Measurements from ENCODE around the gene MAP4K2.

DNA sequence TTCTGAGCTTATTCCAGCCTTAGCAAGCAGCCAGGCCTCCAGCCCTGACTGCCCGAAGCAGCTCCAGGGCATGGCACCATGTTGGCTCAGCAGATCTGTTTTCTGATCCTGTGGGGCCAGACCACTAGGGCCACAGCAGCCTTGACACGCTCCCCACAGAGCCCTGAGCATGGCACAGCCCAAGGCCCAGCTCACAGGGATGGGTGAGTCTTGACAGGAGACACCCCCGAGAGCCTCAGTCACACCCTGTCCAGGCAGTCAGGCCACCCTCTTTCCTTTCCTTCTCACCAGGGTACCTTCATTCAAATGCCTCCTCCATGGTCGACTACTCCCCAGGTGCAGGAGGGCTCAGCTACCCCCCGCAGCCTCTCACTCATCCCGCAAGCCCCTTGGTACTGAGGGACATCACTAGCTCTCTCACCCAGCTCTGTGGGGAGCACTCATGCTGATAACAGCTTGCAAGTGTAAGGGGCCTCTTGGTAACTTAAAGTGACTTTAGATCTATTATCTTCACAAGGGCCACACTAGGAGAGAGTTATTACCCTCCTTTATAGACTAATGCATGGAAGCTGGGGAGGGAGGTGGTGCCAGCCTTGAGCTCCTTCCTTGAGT is 45.3 kb upstream of the MAP4K2 start:
- TF ChIP-seq PLRG1 (conservative IDR thresholded peaks at IDR 0.05) (no peak), HNF4A (CRISPR knock-in tag; IDR thresholded peaks at IDR 0.05) (no peak), SOX5 (CRISPR knock-in tag; IDR thresholded peaks at IDR 0.05; ENCODE audit: borderline replicate concordance) (no peak), ZFP62 (CRISPR knock-in tag; IDR thresholded peaks at IDR 0.05) (no peak), FOXJ3 (CRISPR knock-in tag; IDR thresholded peaks at IDR 0.05; ENCODE audit: borderline replicate concordance) (no peak), FOXM1 (CRISPR knock-in tag; IDR thresholded peaks at IDR 0.05) (no peak), ARNTL (CRISPR knock-in tag; IDR thresholded peaks at IDR 0.05) (no peak), CREB1 (IDR thresholded peaks at IDR 0.05) (no peak), CREB1 (CRISPR knock-in tag; IDR thresholded peaks at IDR 0.05) (no peak), GABPB1 (CRISPR knock-in tag; IDR thresholded peaks at IDR 0.05) (no peak), MYC (CRISPR knock-in tag; IDR thresholded peaks at IDR 0.05; ENCODE audit: borderline replicate concordance) (no peak), RNF2 (conservative IDR thresholded peaks at IDR 0.05; ENCODE audit: low read depth) (no peak), FOSL1 (CRISPR knock-in tag; IDR thresholded peaks at IDR 0.05; ENCODE audit: borderline replicate concordance) (no peak)
- TF ChIP-seq, protein P1, sequence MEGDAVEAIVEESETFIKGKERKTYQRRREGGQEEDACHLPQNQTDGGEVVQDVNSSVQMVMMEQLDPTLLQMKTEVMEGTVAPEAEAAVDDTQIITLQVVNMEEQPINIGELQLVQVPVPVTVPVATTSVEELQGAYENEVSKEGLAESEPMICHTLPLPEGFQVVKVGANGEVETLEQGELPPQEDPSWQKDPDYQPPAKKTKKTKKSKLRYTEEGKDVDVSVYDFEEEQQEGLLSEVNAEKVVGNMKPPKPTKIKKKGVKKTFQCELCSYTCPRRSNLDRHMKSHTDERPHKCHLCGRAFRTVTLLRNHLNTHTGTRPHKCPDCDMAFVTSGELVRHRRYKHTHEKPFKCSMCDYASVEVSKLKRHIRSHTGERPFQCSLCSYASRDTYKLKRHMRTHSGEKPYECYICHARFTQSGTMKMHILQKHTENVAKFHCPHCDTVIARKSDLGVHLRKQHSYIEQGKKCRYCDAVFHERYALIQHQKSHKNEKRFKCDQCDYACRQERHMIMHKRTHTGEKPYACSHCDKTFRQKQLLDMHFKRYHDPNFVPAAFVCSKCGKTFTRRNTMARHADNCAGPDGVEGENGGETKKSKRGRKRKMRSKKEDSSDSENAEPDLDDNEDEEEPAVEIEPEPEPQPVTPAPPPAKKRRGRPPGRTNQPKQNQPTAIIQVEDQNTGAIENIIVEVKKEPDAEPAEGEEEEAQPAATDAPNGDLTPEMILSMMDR (CRISPR knock-in tag; IDR thresholded peaks at IDR 0.05), result no peak
